PC-9 (cell line): ENCODE results near the gene BOLA2B.
"Not testable (repeated sequence)": the region's sequence is repeated elsewhere in the genome, so short reads cannot be mapped to it uniquely, and the experiment has no call there.

Experiments
- EZH2 ChIP-seq: fragments of 200-600 bp; sonication (generic); IDR thresholded peaks from 2 replicates; pipeline ENCODE4 v1.8.0; 2017; ENCODE audit warnings: antibody characterized with exemption, low read depth
- TF ChIP-seq, protein P1 (sequence below): fragments of 200-600 bp; sonication (generic); conservative IDR thresholded peaks from 2 replicates; pipeline ENCODE4 v1.6.1; 2017; ENCODE audit warnings: mixed run types, antibody characterized with exemption, mild to moderate bottlenecking, moderate library complexity

DNA sequence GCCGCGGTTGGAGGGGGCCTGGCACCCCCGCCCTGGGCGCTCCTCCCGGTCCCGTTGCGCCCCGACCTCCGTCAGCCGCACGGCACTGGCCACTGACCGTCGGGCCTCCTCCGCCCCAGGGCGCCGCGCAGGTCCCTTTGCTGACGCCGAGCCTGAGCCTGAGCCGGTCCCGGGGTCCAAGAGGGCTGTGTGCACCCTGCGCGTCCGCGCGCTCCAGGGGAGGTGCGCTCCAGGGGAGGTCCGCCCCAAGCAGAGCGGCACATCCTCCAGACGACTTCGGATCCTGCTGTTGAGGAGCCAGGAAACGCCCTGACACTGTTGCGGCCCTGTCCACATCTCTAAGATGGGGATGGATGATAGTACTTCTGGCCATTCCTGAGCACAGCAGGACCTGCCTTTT is 12.8 kb upstream of the BOLA2B start:
- TF ChIP-seq, protein P1, sequence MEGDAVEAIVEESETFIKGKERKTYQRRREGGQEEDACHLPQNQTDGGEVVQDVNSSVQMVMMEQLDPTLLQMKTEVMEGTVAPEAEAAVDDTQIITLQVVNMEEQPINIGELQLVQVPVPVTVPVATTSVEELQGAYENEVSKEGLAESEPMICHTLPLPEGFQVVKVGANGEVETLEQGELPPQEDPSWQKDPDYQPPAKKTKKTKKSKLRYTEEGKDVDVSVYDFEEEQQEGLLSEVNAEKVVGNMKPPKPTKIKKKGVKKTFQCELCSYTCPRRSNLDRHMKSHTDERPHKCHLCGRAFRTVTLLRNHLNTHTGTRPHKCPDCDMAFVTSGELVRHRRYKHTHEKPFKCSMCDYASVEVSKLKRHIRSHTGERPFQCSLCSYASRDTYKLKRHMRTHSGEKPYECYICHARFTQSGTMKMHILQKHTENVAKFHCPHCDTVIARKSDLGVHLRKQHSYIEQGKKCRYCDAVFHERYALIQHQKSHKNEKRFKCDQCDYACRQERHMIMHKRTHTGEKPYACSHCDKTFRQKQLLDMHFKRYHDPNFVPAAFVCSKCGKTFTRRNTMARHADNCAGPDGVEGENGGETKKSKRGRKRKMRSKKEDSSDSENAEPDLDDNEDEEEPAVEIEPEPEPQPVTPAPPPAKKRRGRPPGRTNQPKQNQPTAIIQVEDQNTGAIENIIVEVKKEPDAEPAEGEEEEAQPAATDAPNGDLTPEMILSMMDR: not testable (repeated sequence)
- not testable (repeated sequence) for TF ChIP-seq EZH2
